Activated B cell treated with CpG ODN at 0.5 μM for 24 hours (primary cell): Measurements from ENCODE around the gene KHSRP. TPM values are rescaled to one million over a fixed set of nuclear protein-coding genes. Genes with fewer than 3 reads are reported as not detected.

Source experiments
- ATAC-seq: fragments of 200-7000 bp; cut with Tn5 transposase; one replicate; pipeline ENCODE4 v1.10.0; 2021; ENCODE audit warnings: low read depth, mild to moderate bottlenecking, moderate library complexity
- CTCF ChIA-PET: fragments of 350-600 bp; sonication (Branson Sonifier 250); formaldehyde crosslinking; loops from one replicate; lab custom pipeline; 2021; ENCODE audit warnings: antibody characterized with exemption; lab: Charles Lee
- POLR2A ChIA-PET: fragments of 350-600 bp; sonication (Branson Sonifier 250); formaldehyde crosslinking; loops from one replicate; lab custom pipeline; 2021; ENCODE audit warnings: antibody characterized with exemption; lab: Charles Lee
- DNase-seq: peaks from one replicate; pipeline ENCODE4 v3.0.0; 2022
- H3K27ac Mint-ChIP-seq: one replicate; pipeline ENCODE4 v1.8.0; 2020; ENCODE audit warnings: mixed read lengths
- H3K27me3 Mint-ChIP-seq: one replicate; pipeline ENCODE4 v1.8.0; 2021; ENCODE audit warnings: mixed read lengths
- H3K36me3 Mint-ChIP-seq: one replicate; pipeline ENCODE4 v1.8.0; 2021; ENCODE audit warnings: low read depth, mixed read lengths
- H3K4me1 Mint-ChIP-seq: one replicate; pipeline ENCODE4 v1.8.0; 2021; ENCODE audit warnings: mixed read lengths
- H3K4me3 Mint-ChIP-seq: one replicate; pipeline ENCODE4 v1.8.0; 2020; ENCODE audit warnings: mild to moderate bottlenecking, mixed read lengths
- H3K9me3 Mint-ChIP-seq: one replicate; pipeline ENCODE4 v1.8.0; 2020; ENCODE audit warnings: mixed read lengths
- intact Hi-C: fragments of 100-400 bp; cut with micrococcal nuclease; formaldehyde crosslinking; loops from one replicate; pipeline ENCODE4 v1.15.1; 2024
- total RNA-seq: library from RNA; stranded (reverse); gene quantifications from 2 replicates; pipeline ENCODE4 v1.2.3, GENCODE V29; 2022
- TF ChIP-seq, protein P1 (sequence below): fragments of 200-600 bp; IDR thresholded peaks from one replicate; pipeline ENCODE4 v1.8.0; 2022; ENCODE audit warnings: antibody characterized with exemption, mild to moderate bottlenecking

KHSRP gene
- total RNA-seq, 1 donor from 2014 or later: 251 TPM

DNA sequence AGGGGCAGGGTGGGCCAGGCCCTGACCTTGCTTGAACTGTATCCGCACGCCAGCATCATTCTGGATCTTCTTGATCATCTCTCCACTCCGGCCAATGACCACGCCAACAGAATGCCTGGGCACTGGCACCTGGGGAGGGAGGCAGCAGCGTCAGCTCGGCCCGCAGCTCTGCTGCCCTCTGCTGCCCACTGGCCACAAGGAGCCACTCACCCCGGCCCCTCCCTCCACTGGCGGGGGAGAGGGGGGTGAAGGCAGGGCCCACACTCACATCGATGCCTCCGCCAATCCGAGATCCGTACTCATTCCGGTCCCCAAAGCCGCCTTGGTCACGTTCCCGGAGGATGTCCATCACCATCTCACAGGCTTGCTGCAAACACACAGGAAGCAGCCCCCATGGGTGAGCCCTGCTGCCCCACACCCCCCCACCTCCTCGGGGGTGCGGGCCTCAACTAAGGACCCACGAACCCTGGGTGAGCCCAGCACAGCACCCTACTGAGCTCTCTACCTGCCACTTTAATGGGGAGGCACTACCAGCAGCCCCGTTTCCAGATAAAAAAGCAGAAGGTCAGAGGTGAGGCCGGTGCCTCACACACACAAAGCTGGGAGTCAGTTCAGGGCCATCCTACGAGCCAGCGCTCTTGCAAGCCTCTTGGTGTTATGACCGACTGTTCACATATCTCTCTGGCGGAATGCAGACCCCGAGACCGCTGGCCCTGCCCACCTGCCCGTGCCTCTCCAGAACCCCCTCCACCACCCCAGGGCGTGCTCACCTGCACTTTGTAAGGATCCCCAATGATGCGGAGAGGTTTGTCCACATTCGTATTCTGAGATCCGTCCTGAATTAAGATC is 6.7 kb downstream of the KHSRP start:
- H3K4me3 Mint-ChIP-seq: no peak overlapping the region
- H3K4me1 Mint-ChIP-seq: peaks cover 14% of the 10 kb centered on the region
- no peaks in the 10 kb centered on the region for H3K27me3 Mint-ChIP-seq
- intact Hi-C loops: no loop called here
- DNase-seq: no peak
- H3K9me3 Mint-ChIP-seq: no peaks in the 10 kb centered on the region
- ChIA-PET CTCF (no interaction called here), POLR2A (no interaction called here)
- no peak overlapping the region for H3K27ac Mint-ChIP-seq
- TF ChIP-seq, protein P1, sequence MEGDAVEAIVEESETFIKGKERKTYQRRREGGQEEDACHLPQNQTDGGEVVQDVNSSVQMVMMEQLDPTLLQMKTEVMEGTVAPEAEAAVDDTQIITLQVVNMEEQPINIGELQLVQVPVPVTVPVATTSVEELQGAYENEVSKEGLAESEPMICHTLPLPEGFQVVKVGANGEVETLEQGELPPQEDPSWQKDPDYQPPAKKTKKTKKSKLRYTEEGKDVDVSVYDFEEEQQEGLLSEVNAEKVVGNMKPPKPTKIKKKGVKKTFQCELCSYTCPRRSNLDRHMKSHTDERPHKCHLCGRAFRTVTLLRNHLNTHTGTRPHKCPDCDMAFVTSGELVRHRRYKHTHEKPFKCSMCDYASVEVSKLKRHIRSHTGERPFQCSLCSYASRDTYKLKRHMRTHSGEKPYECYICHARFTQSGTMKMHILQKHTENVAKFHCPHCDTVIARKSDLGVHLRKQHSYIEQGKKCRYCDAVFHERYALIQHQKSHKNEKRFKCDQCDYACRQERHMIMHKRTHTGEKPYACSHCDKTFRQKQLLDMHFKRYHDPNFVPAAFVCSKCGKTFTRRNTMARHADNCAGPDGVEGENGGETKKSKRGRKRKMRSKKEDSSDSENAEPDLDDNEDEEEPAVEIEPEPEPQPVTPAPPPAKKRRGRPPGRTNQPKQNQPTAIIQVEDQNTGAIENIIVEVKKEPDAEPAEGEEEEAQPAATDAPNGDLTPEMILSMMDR: no peak
- peaks cover 90% of the 10 kb centered on the region for H3K36me3 Mint-ChIP-seq
- no peak for ATAC-seq

DNA sequence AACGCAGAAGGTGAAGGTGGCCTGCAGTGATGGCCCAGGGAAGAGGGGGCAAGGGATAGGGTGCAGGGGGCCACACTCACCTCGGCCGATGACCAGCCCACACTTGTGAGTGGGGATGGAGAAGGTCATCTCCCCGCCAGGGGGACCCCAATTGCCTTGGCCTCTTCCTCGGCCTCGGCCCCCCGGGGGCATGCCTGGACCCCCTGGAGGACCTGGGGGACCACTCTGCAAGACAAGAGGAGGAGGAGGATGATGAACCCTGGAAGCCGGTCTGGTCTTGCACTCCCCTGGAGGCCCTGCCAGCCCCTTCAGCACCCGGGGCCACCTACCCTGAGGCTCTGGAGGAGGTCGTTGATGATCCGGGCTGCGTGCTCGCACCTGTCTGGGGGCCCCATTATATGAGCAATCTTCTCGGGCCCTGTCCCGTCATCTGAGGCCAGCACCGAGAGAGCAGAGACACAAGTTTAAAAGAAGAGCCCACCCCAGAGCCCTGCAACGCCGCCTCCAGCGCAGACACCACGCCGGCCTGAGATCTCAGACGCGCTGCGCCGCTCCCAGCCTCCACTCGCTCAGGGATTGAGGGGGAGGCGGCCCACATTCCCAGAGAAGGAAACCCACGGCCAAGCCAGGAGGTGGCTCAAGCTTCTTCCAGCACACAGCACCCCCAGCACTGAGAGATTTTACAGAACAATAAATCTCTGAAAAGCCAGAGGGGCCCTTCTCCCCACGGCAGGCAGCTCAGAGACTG is 7.8 kb downstream of the KHSRP start:
- ATAC-seq (no peak), DNase-seq (no peak)
- H3K4me3 Mint-ChIP-seq: no peak overlapping the region
- peaks cover 3% of the 10 kb centered on the region for H3K4me1 Mint-ChIP-seq
- intact Hi-C loops: no loop called here
- no peaks in the 10 kb centered on the region for H3K27me3 Mint-ChIP-seq
- CTCF ChIA-PET: no interaction called here
- no peak overlapping the region for H3K27ac Mint-ChIP-seq
- POLR2A ChIA-PET: no interaction called here
- no peaks in the 10 kb centered on the region for H3K9me3 Mint-ChIP-seq
- peaks cover 79% of the 10 kb centered on the region for H3K36me3 Mint-ChIP-seq
- TF ChIP-seq, protein P1: no peak

DNA sequence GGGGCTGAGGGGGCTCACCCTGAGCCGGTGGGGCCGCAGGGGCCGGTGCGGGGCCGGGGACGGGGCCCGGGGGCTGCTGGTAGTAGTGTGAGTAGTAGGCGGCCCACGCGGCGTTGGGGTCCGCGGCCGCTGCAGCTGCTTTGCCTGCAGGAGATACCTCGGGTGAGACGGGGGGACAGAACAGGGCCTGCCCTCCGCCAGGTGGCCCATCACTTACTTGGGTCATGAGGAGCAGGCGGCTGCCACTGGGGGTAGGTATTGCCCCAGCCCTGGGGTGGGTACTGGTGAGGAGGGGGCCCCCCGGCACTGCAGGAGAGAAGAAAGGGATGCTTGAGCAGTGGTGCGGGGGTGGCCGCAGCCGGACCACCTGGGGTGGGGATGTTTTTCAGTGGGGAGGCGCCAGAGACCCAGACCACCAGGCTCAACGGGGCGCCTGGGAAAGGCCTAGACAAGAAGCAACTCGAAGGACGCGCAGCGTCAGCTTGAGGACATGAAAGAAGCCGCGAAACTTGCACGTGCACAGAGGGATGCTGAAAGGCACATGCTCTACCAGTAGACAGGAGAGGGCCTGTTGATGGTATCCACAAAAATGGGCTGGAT is 8.9 kb downstream of the KHSRP start:
- no peak overlapping the region for H3K4me3 Mint-ChIP-seq
- peaks cover 68% of the 10 kb centered on the region for H3K36me3 Mint-ChIP-seq
- no peak for DNase-seq
- no peak overlapping the region for H3K27ac Mint-ChIP-seq
- no peaks in the 10 kb centered on the region for H3K9me3 Mint-ChIP-seq
- no peaks in the 10 kb centered on the region for H3K27me3 Mint-ChIP-seq
- ChIA-PET CTCF (no interaction called here), POLR2A (no interaction called here)
- no peak for ATAC-seq
- TF ChIP-seq, protein P1: no peak
- no peaks in the 10 kb centered on the region for H3K4me1 Mint-ChIP-seq
- intact Hi-C loops: no loop called here

DNA sequence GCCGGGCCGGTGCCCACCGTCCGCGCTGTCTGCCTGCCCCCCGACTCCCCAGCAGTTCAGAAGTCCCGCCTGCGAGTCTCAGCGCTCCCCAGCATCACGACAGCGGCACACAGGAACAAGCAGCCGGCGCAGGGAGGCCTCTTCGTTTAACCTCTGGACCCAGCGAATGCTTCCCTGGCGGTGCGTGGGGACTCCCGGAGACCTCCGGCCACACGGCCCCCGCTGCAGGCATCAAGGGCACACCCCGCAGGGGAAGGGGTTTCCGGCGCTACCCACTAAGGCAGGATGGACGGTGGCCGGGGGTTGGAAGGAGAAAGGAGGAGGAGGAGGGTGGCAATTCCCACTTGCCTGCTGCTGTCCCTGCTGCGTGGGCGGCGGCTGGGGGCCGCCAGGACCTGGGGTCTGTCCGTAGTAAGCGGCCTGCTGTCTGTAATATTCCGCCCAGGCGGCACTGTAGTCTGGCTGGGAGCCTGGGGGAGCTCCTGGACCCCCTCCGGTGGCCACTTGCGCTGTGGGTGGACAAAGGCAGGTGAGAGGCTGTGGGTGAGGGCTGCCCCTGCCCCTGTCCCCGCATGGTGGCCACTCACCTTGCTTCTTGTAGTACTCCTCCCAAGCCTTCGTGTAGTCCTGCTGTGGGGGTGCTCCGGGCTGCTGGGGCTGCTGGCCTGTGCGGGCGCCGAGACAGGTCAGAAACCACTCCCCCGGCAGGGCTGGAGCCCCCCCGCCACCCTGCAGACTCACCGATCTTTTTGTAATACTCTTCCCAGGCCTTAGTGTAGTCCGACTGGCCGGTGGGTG is 9.6 kb downstream of the KHSRP start:
- H3K27me3 Mint-ChIP-seq: no peaks in the 10 kb centered on the region
- no peak overlapping the region for H3K27ac Mint-ChIP-seq
- no peaks in the 10 kb centered on the region for H3K4me1 Mint-ChIP-seq
- no peaks in the 10 kb centered on the region for H3K9me3 Mint-ChIP-seq
- H3K36me3 Mint-ChIP-seq: peaks cover 61% of the 10 kb centered on the region
- intact Hi-C loops: no loop called here
- no peak for ATAC-seq
- H3K4me3 Mint-ChIP-seq: no peak overlapping the region
- ChIA-PET POLR2A (no interaction called here), CTCF (no interaction called here)
- TF ChIP-seq, protein P1: no peak
- no peak for DNase-seq
